NAMALWA (cell line): ENCODE measurements around the gene RNF112.
A peak's percentile ranks its signal among the peaks of the same experiment; 100 is the strongest.

Experiments used
- DNase-seq: peaks from one replicate; pipeline ENCODE4 v3.0.0-alpha.2; 2015; ENCODE audit warnings: low spot score

RNF112 gene

DNA sequence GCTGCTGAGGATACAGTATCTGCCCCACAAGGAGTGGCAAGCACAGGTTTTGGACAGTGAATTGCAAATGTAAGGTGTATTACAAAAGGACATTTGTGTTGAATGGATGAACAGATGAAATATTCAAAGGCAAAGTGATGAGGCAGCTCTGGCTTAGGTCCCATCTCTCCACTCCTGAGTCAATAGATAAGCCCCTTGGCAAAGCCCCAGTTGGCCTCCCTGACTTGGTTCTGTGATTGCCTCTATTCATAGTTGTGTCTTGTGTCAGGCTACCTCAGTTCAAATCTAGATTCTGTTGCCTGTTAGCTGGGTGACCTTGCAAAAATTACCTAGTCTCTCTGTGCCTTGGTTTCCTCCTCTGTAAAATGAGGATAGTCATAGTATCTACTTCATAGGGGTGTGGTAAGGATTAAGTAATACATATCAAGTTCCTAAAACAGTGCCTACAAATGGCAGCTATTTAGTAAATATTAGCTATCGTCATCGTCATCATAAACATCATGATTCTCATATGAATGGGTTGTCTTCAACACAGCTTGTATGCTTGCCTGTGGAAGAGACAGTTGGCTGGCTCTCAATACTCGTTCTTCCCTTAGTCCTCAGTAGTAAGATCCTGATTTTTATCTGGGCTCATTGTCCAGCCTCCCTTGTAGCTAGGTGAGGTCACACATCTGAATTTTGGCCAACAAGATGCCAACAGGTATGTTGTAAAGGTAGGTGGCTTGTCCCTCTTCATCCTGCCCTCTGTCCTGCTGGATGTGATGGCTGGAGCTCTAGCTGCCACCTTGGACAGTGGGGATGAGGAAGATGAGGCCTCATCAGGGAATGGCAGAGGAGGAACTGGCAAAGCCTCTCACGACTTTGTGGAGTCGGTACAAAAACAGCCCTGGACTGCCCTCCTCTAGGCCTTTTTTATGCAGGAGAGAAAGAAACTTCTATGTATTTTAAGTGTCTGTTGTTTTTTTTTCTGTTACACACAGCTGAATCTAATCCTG lies 21.9 kb upstream of the RNF112 start:
- DNase-seq = no peak

DNA sequence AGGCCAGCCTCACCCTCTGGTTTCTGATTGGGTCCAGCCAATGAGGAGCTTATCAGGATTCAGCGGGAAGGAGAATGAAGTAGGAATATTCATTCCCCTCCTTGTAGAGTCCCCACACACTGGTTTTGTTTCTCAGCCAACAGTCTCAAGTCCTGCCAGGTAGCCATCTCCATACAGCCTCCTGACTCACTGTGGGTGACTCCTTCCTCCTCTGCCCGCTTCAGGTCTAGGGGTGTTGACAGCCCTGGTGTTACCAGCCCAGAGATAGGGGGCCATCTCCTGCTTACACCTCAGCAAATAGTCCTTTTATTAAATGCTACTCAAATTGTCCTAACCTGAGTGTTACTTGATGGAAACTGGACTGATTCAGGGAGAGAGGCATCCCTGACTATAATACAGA lies 20.1 kb upstream of the RNF112 start:
- DNase-seq = no peak

DNA sequence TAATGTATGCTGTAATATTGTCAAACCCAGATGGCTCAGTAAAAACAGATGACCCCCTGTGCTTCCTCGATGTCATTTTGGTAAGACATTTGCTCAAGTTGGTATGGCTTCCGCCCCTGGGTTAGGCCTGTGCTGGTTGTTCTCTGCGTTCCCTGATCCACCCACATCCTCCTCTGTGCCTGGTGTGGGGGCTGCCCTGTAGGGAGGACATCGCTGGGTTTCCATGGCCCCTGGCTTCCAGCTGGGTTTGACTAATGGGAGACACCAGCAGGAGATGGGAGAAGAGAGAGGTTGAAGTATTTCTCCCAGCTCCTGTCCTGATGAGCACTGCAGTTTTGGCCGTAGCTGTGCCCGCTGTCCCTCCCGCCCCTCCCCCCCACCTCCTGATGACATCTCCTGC lies 19.6 kb upstream of the RNF112 start:
- DNase-seq = no peak

DNA sequence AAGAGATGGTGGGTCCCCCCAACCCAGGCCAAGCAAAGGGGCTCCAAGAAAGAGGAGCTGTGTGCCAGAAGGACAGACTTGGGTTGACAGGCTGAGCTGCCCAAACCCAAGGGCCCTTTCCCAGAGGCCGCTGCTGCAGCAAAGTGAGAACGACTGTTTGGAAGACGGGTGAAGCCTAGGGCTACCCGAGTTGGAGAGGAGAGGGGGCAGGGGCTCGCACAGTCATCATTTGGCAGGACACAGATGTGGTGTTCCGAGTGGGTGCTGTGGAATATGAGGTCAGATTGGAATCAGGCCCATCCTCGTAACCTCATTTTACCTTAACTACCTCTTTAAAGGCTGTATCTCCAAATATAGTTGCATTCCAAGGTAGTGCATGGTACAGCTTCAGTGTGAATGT lies 18.7 kb upstream of the RNF112 start:
- no peak for DNase-seq

DNA sequence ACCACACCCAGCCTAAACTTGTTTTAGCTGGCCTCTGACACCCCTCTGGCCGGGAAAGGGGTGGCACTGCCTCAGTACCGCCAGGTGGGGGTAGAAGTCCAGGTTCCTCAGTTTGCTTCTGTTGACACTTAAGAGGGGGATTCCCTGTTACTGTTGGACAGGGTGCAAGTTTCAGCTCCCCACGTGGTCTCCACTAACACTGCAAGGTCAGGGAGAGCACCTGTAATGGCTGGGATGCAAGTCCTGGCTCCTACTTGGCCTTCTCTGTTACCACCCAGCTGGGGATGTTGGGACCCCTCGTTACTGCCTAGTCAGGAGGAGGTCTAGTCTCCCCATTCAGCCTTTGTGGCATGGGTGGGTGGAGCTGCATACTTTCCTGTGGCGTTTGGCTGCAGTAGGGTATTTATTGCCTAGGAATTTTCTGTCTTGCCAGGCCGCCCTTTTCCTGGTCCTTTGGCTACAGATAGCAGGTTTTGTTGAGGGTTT lies 13.4 kb upstream of the RNF112 start:
- peak; percentile 17 for DNase-seq

DNA sequence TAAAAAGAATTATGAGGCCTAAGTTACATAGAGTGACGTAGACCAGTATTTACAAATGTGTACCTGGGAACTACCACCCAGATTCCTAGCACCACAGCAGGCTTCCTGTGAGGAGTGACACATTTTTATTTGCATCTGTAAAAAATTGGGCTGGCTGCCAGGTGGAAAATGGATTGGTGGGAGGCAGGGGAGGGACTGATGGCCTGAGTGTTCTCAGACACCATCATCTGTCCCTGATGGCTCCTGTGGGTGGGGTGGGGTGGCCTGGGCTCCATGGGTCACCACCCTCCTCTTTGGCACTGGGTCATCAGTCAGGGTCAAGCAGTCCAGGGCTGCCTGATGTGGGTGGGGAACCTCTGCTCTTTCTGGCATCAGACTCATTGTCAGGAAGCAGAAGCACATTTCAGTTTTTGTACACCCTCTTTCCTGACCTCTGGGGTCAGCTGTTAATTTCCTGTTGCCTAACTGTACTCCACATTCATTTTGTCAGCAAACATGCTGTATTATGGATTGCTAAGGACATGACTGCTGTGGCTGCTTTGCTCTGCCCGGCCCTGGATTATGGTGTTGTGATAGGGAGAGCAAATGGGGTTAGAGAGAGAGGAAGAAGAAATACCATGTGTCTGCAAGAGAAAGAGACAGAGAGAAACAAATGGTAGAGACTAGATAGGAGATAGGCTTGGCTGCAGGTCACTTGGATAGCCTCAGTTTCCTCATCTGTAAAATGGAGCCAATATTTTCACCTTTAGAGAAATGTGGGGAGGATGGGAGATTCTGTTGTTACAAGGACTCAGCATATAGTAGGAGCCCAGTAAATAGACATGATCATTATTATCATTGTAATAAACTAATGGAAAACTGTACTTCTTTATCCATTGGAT lies 12.5 kb upstream of the RNF112 start:
- DNase-seq = no peak

DNA sequence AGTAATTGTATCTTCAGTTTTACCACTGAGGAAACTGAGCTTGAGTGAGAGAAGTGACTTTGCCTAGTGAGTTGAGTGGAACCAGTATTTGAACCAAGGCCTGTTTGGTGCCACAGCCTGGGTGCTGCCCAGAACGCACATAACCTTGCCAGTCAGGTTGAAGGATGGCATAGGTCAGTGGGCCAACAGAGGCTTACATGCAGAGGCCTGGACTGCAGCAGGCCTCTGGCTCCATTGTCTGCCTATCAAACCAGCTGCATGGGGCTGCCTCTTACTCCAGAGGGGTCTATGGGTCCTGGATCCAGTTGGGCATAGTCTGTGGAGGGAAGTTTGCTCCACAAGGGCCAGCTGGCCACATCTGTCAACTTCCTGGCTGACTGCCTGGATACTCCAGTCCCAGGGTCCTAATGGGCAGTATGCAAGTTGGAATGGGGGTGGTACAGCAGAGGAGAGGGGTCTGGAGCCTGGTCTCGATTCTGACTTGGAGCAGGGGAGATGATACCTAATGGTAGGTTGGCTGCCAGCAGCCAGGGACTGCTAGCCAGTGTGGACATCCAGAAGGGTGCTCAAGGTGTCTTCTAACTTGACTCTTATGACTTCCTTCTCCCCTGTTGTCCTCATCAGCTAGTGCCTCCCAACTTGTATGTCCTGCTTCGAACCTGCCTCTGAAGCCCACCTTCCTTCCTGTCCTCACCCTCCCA lies 11.1 kb upstream of the RNF112 start:
- DNase-seq = no peak

DNA sequence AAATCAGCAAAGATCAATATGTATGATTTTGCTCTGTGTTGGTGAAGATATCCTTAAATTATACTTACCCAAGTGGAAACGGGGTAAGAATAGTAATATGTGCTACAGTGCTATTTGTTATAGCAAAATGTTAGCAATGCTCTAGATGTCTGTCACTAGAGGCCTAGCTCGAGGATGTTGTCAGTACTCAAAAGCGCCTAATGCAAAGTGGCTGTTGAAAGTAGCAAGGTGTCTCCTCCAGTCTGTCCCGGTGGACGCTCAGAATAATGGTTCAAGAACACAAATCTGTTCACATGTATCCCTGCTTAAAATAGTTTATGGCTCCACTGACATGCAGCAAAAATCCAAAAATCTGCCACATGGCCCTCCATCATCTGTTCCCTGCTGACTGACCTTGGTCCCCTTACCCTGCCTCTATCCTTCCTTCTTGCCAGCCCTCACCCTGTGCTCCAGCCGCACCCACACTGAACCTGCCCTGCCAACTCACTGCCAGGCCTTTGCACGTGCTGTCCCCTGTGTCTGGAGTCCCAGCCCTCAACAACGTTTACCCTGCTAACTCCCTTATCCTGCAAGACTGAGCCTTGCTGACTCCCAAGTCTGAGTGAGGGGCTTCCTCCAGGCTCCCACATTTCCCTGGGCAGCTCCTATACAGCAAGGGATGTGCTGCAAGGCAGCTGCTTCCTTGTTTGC lies 9.6 kb upstream of the RNF112 start:
- no peak for DNase-seq

DNA sequence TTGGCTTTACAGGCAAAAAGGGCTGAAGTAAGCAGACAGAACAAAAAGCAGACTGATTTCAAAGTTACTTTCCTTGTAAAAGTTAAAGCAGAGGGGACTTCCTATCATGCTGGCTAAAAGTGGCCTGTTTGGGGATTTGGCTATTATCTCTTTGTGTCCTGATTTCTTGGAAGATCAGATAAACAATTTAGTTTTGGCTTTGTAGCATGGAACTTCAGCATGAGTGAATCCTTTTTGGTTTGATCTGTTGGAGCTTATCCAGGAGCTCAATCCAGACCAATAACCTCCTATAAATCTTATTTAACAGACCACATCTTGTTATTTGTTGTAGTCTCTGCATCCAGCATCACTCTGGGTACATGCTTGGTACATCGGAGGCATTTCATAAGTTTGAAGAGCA lies 8.9 kb upstream of the RNF112 start:
- no peak for DNase-seq

DNA sequence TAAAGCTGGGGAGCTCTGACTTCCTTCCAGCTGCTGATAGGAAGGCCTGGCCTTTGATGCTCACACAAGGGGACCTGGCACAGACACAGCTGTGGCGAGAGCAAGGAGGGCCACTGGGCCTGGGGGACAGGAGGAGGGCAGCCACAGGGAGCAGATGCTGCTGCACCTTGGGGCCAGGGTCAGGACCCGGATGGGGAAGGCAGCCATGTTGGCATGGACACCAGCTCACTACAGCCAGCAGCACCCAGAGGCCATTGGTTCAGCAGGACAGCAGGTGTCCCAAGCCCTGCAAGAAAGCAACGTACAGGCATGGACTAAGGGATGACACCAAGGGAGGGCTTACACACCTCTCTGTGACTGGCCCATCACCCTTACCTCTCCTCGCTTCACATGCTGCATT lies 8.0 kb upstream of the RNF112 start:
- DNase-seq = no peak

DNA sequence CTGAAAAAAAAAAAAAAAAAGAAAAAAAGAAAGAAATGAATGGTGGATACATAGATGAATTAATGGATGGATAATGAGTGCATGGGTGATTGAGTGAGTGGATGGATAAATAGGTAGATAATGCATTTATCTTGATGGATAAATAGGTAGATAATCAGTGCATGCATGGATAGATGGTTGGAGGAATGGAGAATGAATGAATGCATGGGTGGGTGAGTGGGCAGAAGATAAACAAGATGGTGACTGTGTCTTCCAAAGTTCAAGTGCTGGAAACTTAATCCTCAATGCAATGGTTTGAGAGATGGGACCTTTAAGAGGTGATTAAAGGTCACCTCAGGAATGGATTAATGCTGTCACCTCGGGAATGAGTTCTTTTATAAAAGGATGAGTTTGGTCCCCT lies 6.8 kb upstream of the RNF112 start:
- no peak for DNase-seq

DNA sequence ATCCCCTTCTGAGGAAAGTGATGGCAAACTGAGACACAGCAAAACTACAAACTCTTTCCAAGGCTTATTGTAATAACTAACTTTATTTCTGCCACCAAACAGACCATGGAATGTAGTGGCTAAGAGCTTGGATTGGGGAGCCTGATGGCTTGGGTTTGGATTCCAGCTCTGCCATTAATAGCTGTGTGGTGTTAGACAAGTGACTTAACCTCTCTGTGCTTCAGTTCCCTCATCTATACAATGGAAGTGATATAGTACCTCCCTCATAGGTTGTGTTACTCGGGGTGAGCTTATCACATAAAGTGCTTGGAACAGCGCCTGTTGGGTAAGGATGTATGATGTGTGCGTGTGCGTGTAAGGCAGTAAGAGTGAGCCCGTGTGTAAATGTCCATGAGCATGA lies 5.9 kb upstream of the RNF112 start:
- DNase-seq = no peak

DNA sequence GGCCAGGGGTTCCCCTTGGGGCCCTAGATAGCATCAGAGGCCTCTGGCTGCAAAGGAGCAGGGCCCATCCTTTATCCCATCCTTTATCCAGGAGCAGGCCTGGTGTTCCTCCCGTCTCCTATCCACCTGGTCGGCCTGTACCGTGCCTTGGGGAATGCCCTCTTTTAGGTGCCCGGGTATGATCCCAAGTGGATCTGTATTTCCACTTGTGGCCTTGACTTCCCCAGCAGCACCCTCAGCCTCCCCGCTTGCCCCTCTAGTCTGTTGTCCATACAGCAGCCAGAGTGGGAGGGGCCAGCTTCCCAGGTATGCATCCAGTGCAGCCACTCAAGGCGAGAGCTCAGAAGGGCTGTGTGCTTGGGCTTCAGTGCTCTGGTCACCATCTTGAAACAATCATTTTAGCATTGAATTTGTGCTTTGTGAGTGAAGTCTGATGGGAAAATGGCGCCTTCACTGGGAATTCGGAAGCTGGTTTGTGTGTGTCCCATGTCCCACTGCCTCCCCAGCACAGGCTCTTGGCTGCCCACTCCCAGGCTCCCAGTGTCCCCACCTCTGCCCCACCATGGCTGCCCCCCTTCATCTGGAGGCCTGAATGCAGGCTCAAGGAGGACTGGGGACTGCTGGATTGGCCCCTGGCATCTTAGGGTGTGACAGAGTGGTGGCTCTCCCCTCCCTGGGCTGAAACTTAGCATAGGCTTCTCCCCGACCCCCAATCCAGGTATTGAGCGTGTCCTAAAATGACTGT lies 3.3 kb upstream of the RNF112 start:
- DNase-seq = no peak

DNA sequence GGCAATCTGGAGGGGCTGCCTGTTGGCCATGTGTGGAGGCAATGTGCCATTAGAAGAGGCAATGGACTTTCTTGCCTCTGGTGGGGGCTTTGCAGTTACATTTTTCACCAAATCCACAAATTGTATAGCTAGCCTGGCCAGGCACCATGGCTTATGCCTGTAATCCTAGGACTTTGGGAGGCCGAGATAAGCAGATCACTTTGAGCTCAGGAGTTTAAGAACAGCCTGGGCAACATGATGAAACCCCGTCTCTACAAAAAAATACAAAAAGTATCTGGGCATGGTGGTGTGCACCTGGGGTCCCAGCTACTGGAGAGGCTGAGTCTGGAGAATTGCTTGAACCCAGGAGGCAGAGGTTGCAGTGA lies 2.7 kb upstream of the RNF112 start:
- no peak for DNase-seq

DNA sequence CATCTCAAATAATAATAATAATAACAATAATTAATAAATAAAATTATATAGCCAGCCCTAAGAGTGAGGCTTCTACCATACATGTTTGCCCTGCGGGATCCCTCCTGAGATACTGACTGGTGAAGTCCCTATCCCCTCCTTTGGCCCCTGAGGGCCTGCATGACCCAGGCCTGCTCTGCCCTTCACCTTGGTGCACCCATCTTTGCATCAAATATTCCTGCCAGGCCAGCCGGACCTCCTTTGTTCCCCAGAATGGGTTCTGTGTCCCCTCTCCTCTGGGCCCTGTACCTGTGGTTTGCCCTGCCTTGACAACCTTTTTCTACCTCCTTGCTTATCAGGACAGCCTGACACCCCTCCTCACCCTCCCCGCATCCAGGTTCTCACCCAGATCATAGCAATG lies 2.0 kb upstream of the RNF112 start:
- DNase-seq = no peak

DNA sequence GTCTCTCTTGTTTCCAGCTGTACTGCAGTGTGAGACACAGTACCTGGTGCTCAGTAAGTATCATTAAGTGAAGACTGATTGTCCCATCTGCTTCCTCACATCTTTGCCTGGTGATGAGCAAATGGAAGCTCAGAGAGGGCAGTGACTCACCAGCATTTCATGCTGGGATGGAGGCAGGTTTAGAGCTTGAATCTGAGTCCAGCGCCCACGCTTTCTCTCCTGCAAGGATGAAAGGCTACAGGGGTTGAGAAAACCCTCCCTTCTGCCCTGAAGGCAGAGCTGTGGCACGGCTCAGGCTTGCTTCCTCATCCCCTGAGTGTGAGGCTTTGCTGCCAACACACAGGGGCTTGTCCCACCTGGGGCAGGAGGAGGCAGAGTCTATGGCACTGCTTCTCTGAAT lies 1.5 kb upstream of the RNF112 start:
- no peak for DNase-seq

DNA sequence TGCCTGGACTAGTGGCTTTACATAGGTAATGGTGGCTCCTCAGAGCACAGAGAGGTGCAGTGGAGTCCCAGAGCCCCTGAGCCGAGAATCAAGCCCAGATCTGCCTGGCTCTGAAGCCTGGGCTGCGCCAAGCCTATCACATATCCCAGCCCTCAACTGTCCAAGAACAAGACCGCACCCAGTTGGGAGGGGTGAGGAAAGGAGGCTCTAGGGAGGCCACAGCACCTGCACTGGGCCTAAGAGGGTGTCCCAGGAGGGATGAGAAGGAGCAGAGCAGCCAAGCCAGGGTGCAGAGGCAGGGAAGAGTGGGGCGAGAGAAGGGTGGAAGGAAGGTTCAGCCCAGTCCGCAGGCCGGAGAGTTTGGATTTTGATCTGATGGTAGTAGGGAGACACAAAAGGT lies 941 bp upstream of the RNF112 start:
- no peak for DNase-seq

DNA sequence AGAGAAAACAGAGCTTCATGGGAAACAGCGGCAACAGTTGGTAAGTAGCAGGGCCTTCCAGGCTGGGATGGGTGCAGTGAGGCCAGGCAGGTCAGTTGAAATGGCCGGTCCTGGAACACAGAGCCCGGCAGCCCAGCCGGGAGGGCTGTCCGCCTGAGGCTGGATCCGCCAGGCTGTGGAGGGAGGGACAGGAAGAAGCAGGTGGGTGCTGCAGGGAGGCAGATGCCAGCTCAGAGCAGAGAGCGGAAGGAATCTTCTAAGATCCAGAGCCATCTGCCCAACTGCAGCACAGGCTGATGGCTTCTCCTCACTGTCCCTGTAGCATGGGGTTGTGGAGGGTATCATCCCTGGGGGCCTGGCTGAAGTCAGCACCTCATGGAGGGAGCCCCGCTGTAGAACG lies 599 bp downstream of the RNF112 start:
- no peak for DNase-seq

DNA sequence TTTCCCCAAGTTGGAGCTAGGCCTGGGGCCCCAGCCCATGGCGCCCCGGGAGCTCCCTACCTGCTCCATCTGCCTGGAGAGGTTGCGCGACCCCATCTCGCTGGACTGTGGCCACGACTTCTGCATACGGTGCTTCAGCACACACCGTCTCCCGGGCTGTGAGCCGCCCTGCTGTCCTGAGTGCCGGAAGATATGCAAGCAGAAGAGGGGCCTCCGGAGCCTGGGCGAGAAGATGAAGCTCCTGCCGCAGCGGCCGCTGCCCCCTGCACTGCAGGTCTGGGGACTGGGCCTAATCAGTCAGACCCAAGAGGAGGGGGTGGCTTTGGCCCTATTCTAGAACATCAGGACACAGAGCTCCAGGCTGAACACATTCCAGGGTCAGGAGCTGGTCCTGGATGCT lies 1.5 kb downstream of the RNF112 start:
- DNase-seq = no peak

DNA sequence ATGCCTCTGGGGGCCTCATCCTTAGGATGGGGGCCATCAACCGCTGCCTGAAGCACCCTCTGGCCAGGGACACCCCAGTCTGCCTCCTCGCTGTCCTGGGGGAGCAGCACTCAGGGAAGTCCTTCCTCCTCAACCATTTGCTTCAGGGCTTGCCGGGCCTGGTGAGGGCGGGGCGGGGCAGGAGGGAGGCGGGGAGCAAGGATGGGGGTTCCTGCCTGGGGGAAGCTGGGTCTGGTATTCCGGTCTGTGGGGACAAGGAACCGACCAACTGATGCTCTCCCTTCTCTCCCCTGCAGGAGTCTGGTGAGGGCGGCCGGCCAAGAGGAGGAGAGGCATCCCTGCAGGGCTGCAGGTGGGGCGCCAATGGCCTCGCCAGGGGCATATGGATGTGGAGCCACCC lies 2.0 kb downstream of the RNF112 start:
- no peak for DNase-seq

DNA sequence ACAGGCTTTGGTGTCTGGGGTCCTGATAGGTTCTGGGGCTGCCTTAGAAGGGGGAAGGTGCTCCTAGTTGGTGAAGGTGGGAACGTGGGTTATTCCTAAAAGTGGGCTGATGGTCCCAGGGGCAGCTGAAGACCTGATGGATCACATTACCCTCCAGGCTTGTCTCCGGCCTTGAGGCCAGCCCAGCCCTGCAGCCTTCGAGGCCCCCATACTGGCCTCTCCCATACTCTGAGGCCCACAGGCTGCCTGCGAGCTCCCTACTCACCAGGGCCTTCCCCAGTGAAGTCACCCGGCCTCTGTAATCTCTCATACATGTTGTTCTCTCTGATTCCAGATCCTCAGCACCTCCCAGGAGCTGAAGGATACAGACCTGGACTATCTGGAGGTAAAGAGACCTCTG lies 2.7 kb downstream of the RNF112 start:
- no peak for DNase-seq
